Peyer's patch (tissue), 4 donors: Measurements from ENCODE around the gene OR6S1.

Experiments used
- CTCF ChIP-seq, 6 experiments: fragments of 450-650 bp in 4 of 6; fragments of 200-600 bp in 2 of 6; sonication (generic) in 1 of 6; IDR thresholded peaks; one replicate each; pipeline ENCODE4 v1.5.1; 2017 to 2019; ENCODE audit warnings: antibody characterized with exemption in 6 of 6, mild to moderate bottlenecking in 3 of 6, moderate library complexity in 1 of 6
- POLR2A ChIP-seq, 2 donors: fragments of 450-650 bp; IDR thresholded peaks; one replicate each; pipeline ENCODE4 v1.5.1; 2017; ENCODE audit warnings: antibody characterized with exemption in 2 of 2, mild to moderate bottlenecking in 2 of 2, moderate library complexity in 2 of 2

- TF ChIP-seq CTCF (IDR thresholded peaks at IDR 0.05) (no peak), POLR2A (IDR thresholded peaks at IDR 0.05) (no peak)
These were observed 34.6 kb downstream of the OR6S1 start for GRCh38 chr14:20606902-20607242.
